ENCODE data around the gene SUSD6. TPM values are rescaled to one million over a fixed set of nuclear protein-coding genes. Genes with fewer than 3 reads are reported as not detected.
A peak's percentile ranks its signal among the peaks of the same experiment; 100 is the strongest.

SUSD6 gene
- total RNA-seq, 4 donors from 2014 or later: 54.4 to 66.3 (median 57.7) TPM

- DNase-seq (ENCODE audit: low spot score in 2 of 2): peak in 1 of 2 donors; percentile 16
- no peak for TF ChIP-seq POLR2A (IDR thresholded peaks at IDR 0.05)
- TF ChIP-seq CTCF (IDR thresholded peaks at IDR 0.05): no peak
- TF ChIP-seq EP300 (IDR thresholded peaks at IDR 0.05): no peak
- WGBS, 2 donors: 46 to 51% methylated on average over 8 of the region's 8 CpGs
- Histone ChIP-seq H3K27me3 (no peaks in the 10 kb centered on the region), H3K9me3 (no peaks in the 10 kb centered on the region), H3K4me3 (peak overlapping the region; percentile 59 to 89 (median 76)), H3K36me3 (no peaks in the 10 kb centered on the region), H3K27ac (peak overlapping the region; percentile 77 to 98 (median 92)), H3K4me1 (peaks cover 0 to 49% (median 30%) of the 10 kb centered on the region in 4 donors)
Observed at GRCh38 chr14:69610020-69610873, 1.1 kb upstream of the SUSD6 start.

DNA sequence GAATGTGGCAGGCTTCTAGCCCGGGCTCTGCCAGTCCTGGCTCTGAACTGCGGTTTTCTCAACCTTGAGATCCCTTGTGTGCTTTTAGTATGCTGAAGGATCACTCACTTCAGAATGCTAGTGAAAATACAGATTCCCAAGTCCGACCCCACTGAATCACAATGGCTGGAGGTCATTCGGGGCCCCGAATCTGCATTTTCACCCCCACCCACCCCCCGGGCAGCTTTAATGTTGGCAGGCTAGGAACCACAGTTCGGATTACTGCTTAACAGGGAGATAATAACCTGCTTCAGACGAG, 573 bp upstream of the SUSD6 start:
- Histone ChIP-seq H3K27ac (peak overlapping the region; percentile 77 to 98 (median 92)), H3K9me3 (no peaks in the 10 kb centered on the region), H3K4me1 (peaks cover 0 to 54% (median 35%) of the 10 kb centered on the region in 4 donors), H3K36me3 (no peaks in the 10 kb centered on the region), H3K4me3 (peak overlapping the region; percentile 59 to 89 (median 76)), H3K27me3 (no peaks in the 10 kb centered on the region)
- 13 to 14% methylated on average over 8 of the region's 8 CpGs for WGBS, 2 donors
- no peak for TF ChIP-seq EP300 (IDR thresholded peaks at IDR 0.05)
- no peak for TF ChIP-seq CTCF (IDR thresholded peaks at IDR 0.05)
- no peak for TF ChIP-seq POLR2A (IDR thresholded peaks at IDR 0.05)
- DNase-seq (ENCODE audit: low spot score in 2 of 2): no peak

GRCh38 chr14:69612014-69612782, 802 bp downstream of the SUSD6 start:
- Histone ChIP-seq H3K27ac (peak overlapping the region; percentile 86 to 98 (median 98)), H3K4me3 (peak overlapping the region; percentile 59 to 89 (median 83)), H3K9me3 (no peaks in the 10 kb centered on the region), H3K27me3 (no peaks in the 10 kb centered on the region), H3K4me1 (peaks cover 0 to 61% (median 48%) of the 10 kb centered on the region in 4 donors), H3K36me3 (no peaks in the 10 kb centered on the region)
- TF ChIP-seq CTCF (IDR thresholded peaks at IDR 0.05) (peak in 1 of 5 experiments; percentile 12), POLR2A (IDR thresholded peaks at IDR 0.05) (no peak), EP300 (IDR thresholded peaks at IDR 0.05) (peak in 1 of 2 donors; percentile 27)
- whole genome bisulfite sequencing, 2 donors: 1% methylated on average over 30 to 38 of the region's 47 CpGs
- DNase-seq (ENCODE audit: low spot score in 2 of 2): peak in 1 of 2 donors; percentile 13

DNA sequence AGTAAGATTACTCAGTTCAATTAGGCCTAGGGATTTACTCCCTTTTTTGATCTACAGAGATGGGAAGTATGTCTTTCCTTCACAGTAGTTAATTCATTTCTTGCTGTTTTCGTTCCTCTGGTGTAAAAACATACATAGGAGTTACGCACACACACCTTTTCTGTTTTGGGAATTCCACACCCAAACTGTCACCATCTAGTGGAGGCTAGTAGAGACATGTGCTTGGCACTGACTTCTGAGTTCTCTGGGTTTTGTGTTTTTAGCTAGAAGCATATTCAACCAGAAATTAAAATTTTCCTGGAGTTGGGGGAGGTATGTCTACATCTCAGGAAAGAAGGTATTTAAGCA, 1.4 kb downstream of the SUSD6 start:
- Histone ChIP-seq H3K36me3 (no peaks in the 10 kb centered on the region), H3K4me3 (peak overlapping the region; percentile 59 to 89 (median 83)), H3K27ac (peak overlapping the region; percentile 86 to 98 (median 98)), H3K27me3 (no peaks in the 10 kb centered on the region), H3K4me1 (peaks cover 0 to 67% (median 53%) of the 10 kb centered on the region in 4 donors), H3K9me3 (no peaks in the 10 kb centered on the region)
- peak in 1 of 5 experiments; percentile 18 for TF ChIP-seq CTCF (IDR thresholded peaks at IDR 0.05)
- TF ChIP-seq POLR2A (IDR thresholded peaks at IDR 0.05): no peak
- no peak for DNase-seq (ENCODE audit: low spot score in 2 of 2)
- WGBS, 2 donors: 23 to 29% methylated on average over 2 of the region's 2 CpGs
